ENCODE results near the gene CBFA2T3.

CBFA2T3 gene

DNA sequence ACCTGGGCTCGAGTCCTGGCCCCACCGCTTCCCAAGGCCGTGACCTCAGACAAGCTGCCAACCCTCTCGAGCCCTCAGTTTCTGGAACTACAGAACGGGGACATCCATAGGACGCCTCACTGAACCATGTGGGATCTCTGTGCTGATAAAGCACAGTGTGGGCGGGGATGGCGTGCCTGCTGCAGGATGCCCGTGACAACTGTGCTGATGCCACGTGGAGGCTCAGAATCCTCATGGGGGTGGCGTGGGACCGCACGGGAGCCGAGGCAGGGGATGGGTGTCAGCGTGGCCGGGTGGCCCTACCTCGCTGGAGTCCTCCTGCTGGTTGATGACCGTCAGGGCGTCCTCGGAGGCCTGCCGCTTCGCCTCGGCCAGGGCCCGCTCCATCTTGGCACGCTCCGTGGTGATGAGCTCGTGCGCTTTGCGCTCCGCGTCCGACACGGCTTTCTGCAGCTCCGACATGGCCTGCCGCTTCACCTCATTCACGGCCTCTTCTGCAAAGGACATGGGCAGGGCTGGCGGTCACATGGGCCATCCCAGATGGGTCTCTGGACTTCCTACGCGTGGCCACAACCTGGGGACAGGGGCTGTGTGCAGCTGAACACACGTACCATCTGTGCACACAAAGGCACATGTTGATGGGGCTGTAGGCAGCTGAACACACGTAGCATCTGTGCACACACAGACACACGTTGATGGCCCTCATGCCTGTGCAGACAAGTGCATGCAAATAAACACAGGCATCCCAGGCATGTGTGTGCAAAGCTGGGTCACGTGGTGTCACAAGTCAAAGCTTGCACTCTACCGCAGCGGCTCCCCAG lies 97.8 kb downstream of the CBFA2T3 start:
- TF ChIP-seq, protein P1, sequence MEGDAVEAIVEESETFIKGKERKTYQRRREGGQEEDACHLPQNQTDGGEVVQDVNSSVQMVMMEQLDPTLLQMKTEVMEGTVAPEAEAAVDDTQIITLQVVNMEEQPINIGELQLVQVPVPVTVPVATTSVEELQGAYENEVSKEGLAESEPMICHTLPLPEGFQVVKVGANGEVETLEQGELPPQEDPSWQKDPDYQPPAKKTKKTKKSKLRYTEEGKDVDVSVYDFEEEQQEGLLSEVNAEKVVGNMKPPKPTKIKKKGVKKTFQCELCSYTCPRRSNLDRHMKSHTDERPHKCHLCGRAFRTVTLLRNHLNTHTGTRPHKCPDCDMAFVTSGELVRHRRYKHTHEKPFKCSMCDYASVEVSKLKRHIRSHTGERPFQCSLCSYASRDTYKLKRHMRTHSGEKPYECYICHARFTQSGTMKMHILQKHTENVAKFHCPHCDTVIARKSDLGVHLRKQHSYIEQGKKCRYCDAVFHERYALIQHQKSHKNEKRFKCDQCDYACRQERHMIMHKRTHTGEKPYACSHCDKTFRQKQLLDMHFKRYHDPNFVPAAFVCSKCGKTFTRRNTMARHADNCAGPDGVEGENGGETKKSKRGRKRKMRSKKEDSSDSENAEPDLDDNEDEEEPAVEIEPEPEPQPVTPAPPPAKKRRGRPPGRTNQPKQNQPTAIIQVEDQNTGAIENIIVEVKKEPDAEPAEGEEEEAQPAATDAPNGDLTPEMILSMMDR (conservative IDR thresholded peaks at IDR 0.05): no peak
- no peak overlapping the region for H3K27ac ChIP-seq

DNA sequence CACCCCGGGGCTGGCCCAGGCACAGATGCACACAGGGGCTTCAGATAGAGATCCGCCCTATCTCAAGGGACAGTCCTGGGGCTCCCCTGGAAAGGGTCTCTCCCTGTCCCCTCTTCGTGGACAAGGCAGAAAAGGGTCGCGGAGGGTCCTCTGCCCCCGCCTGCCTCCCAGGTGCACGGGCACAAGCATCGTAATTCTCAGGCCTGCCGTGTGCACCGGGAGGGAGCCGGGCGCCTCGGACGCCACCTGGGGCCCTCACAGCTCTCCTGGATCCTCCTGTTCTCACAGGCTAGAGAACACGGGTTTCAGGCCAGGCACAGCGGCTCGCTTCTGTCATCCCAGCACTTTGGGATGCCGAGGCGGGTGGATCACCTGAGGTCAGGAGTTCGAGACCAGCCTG lies 98.7 kb downstream of the CBFA2T3 start:
- TF ChIP-seq, protein P1 (conservative IDR thresholded peaks at IDR 0.05): no peak
- no peak for TF ChIP-seq ZFX (IDR thresholded peaks at IDR 0.05)
- H3K27ac ChIP-seq: no peak overlapping the region

DNA sequence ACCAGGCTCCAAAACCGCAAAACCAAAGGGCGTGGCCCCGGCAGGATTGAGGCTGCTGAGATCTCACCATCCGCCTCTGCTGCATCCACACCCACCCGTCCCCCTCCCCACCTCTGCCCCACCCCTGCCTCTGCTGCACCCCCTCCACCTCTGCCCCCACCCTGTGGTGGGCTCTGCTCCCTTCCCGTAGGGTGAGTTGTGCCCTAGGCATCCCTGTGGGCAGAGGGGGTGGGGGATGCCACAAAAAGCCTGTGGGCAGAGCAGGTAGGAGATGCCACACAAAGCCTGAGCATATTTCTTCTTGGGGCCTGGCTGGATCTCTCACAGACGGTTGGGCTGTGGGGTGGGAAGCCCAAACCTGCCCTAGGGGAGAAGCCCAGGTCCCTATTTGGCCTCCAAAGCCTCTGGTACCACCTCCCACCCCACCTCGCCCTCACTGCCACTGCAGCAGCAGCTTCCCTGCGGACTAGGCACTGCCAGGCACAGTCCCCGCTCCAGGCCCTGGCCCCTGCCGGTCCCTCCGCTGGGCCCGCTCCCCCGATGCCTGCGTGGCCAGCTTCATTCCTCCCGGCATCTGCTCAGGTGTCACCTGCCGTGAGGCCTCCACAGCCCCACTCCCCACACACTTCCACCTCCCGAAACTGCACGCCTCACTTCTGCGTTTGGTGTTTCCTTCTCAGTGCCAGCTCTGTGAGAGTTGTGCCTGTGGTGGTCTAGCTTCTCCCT lies 99.3 kb downstream of the CBFA2T3 start:
- H3K27ac ChIP-seq: no peak overlapping the region
- no peak for TF ChIP-seq ZFX (IDR thresholded peaks at IDR 0.05)
- TF ChIP-seq, protein P1 (conservative IDR thresholded peaks at IDR 0.05): no peak

DNA sequence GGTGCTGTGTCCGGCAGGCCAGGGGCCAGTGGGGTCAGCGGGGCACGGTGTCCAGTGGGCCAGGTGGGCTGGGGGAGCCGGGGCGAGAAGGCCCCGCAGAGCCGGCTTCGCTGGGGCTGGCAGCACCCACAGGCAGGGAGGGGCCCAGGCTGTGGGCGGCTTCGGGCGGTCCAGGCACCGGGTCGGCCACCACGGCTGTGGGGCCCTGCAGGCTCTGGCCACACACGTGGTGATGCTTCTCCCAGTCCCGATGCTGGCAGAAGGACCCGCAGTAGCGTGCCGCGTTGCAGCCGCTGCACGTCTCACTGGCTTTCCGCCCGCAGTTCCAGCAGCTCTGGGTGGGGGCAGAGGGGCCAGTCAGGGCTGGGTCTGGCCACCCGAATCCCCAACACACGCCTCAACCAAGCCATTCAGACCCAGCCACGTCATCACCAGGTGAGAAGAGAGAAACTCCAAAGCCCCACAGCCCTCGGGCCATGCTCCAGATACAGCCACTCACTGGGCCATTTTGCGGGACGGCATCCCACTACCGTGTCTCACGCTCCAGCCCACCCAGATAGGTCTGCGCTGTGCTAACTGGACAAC lies 100.0 kb downstream of the CBFA2T3 start:
- no peak overlapping the region for H3K27ac ChIP-seq

DNA sequence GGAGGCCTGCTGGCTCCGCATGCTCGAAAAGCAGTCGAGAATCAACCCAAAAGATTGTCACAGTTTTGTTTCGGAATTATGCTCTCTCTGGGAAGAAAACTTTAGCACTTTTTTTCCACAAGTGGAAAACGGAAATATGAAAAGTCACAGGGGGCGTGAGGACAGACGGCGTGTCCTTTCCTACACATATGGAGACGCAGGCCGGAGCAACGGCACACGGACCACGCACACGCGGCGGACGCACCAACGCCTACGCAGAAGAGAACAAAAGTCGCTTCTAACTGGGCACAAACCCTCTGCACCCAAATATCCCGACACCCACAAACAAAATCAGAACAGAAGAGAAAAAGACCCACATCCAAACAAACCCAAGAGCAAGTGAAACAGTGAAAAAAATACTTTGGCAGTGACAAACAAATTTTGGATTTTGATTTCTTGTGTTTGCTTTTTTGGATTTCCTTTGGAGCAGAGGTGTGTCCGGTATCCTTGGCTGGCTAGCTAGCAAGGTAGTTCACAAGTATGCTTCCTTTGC lies 101.2 kb downstream of the CBFA2T3 start:
- TF ChIP-seq, protein P1 (conservative IDR thresholded peaks at IDR 0.05): no peak
- no peak for TF ChIP-seq ZFX (IDR thresholded peaks at IDR 0.05)
- no peak overlapping the region for H3K27ac ChIP-seq

More for the DNA sequence above, 100.0 kb downstream of the CBFA2T3 start:
- no peak for TF ChIP-seq ZFX (IDR thresholded peaks at IDR 0.05)
- TF ChIP-seq, protein P1 (conservative IDR thresholded peaks at IDR 0.05): no peak

DNA sequence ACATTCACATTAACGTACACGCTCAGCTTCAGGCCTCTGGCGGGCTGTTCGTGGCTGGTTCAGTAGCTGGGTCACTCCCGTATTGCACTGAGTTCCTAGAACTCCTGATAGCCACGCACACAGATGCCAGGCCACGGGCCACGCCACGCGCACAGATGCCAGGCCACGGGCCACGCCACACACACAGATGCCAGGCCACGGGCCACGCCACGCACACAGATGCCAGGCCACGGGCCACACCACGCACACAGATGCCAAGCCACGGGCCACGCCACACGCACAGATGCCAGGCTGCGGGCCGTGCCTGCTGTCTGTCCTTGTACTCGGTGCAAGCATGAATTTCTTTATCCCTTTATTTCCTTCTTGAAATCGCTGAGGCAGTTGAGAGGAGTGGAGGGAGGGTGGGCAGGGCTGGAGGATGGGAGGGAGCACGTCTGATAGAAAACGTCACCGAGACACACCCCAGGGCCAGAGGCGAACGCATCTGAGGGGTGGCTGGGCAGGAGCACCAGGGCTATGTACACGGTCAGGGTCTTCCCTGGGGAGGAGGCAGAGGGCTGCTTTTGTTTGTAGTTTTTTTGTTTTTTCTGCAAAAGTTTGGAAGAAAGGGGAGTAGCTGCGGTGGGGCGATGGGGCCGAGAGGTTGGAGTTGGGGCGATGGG lies 101.9 kb downstream of the CBFA2T3 start:
- TF ChIP-seq, protein P1 (conservative IDR thresholded peaks at IDR 0.05): no peak
- no peak for TF ChIP-seq ZFX (IDR thresholded peaks at IDR 0.05)
- no peak overlapping the region for H3K27ac ChIP-seq
